Heart left ventricle (tissue), 13 donors: ENCODE results near the gene DPAGT1.

Experiments
- CTCF ChIP-seq, 12 donors: fragments of 200-600 bp; sonication (generic) in 4 of 12; IDR thresholded peaks; one replicate each; pipeline versions ENCODE4 v1.5.0 to v1.8.0; 2018 to 2022; ENCODE audit warnings: antibody characterized with exemption in 12 of 12, mild to moderate bottlenecking in 5 of 12
- POLR2A ChIP-seq, 2 donors: fragments of 450-650 bp; IDR thresholded peaks; one replicate each; pipeline ENCODE4 v1.6.1; 2017; ENCODE audit warnings: antibody characterized with exemption in 2 of 2, mild to moderate bottlenecking in 2 of 2, moderate library complexity in 2 of 2
- donor health status: ischemic (EF 13 %, LVEDD 7.1; RV severe dilation, severe dysfunction).
- donor health status: DM: no; HTN: yes; CAD: no.
- donor health status: DM: no; HTN: no; CAD: no.
- donor health status: ischemic (EF 25% LVEDD 6.9; RV normal size, moderate dysfunction).
- donor health status: ischemic (EF 25% LVEDD 5.7; RV mildly dilated, moderate dysfunction).
- donor health status: ischemic (EF 35%, LVEDD 5.7; RV mildly dilated, moderate dysfunction).
- donor health status: nonischemic (EF 11% LVEDD 7.7; RV severe dilation, severe dysfunction).
- donor health status: DM: yes; HTN: yes; CAD: no.
- donor health status: PGD.
- donor health status: ischemic (EF 29% LVEDD 5.4; RV normal size, mild dysfunction).
- donor health status: nonischemic (EF 23%, LVEDD 6.1; RV moderate dilation, normal function).

- TF ChIP-seq POLR2A (IDR thresholded peaks at IDR 0.05) (no peak), CTCF (IDR thresholded peaks at IDR 0.05) (peak in 3 of 12 donors; percentile 14 to 28 (median 21))
These were observed 36.3 kb downstream of the DPAGT1 start for GRCh38 chr11:119065369-119065768.
